GM18873 (cell line): Measurements from ENCODE around the gene TRIAP1.
"Not testable (repeated sequence)": the region's sequence is repeated elsewhere in the genome, so short reads cannot be mapped to it uniquely, and the experiment has no call there.

Experiments
- ATAC-seq: cut with Tn5 transposase; IDR thresholded peaks from one replicate; pipeline ENCODE4 v1.9.1; 2021; ENCODE audit warnings: mild to moderate bottlenecking, moderate library complexity, moderate number of reproducible peaks; ENCODE audit not compliant: unreplicated experiment, low FRiP score

The TRIAP1 gene

GRCh38 chr12:120445911-120446843 is at the start of gene TRIAP1, which contains the start of gene GATC:
Gene TRIAP1 (minus strand): TSS chr12:120446384. CDS start chr12:120446372, 12 bp downstream.
Gene GATC (plus strand): TSS chr12:120446444. CDS start chr12:120446481, 37 bp downstream.
- ATAC-seq = peak; percentile 87

GRCh38 chr12:120495186-120495730 is 49.1 kb upstream of the TRIAP1 start:
- no peak for ATAC-seq

- no peak for ATAC-seq
These were observed 44.8 kb upstream of the TRIAP1 start for GRCh38 chr12:120490833-120491512.

- ATAC-seq = no peak
These were observed 44.1 kb upstream of the TRIAP1 start for GRCh38 chr12:120490325-120490724.

- ATAC-seq = no peak
These were observed 42.8 kb upstream of the TRIAP1 start for GRCh38 chr12:120489018-120489417.

- ATAC-seq = no peak
These were observed 42.0 kb upstream of the TRIAP1 start for GRCh38 chr12:120488057-120488640.

GRCh38 chr12:120487552-120487951 is 41.4 kb upstream of the TRIAP1 start:
- not testable (repeated sequence) for ATAC-seq

GRCh38 chr12:120485961-120486881 is 40.0 kb upstream of the TRIAP1 start:
- no peak for ATAC-seq

GRCh38 chr12:120483621-120484020 is 37.4 kb upstream of the TRIAP1 start:
- no peak for ATAC-seq

GRCh38 chr12:120481022-120481767 is 35.0 kb upstream of the TRIAP1 start:
- ATAC-seq = no peak

- ATAC-seq = no peak
These were observed 34.0 kb upstream of the TRIAP1 start for GRCh38 chr12:120480211-120480610.

GRCh38 chr12:120479458-120479857 is 33.3 kb upstream of the TRIAP1 start:
- no peak for ATAC-seq

- ATAC-seq = no peak
These were observed 29.5 kb upstream of the TRIAP1 start for GRCh38 chr12:120475643-120476042.

GRCh38 chr12:120474616-120474960 is 28.4 kb upstream of the TRIAP1 start:
- ATAC-seq = no peak

- ATAC-seq = no peak
These were observed 27.8 kb upstream of the TRIAP1 start for GRCh38 chr12:120473807-120474615.

GRCh38 chr12:120472521-120472920 is 26.3 kb upstream of the TRIAP1 start:
- no peak for ATAC-seq

- peak; percentile 2 for ATAC-seq
These were observed 24.1 kb upstream of the TRIAP1 start for GRCh38 chr12:120470150-120470784.
